H7 (cell line): Measurements from ENCODE around the gene PKNOX2. TPM values are rescaled to one million over a fixed set of nuclear protein-coding genes. Genes with fewer than 3 reads are reported as not detected.

Experiments
- DNase-seq: peaks from one replicate; pipeline ENCODE4 v3.0.0; 2012
- H3K27me3 ChIP-seq: 2 replicates; pipeline ENCODE4 v1.6.0; 2011; ENCODE audit warnings: mild to moderate bottlenecking, low read length; ENCODE audit not compliant: control insufficient read depth, insufficient read depth
- H3K36me3 ChIP-seq: replicated peaks from 2 replicates; pipeline ENCODE4 v1.5.1; 2011; ENCODE audit warnings: low read length; ENCODE audit not compliant: control insufficient read depth, insufficient read depth
- H3K4me3 ChIP-seq: 2 replicates; pipeline ENCODE4 v1.5.1; 2011; ENCODE audit warnings: low read depth, mild to moderate bottlenecking, control low read depth, low read length, moderate library complexity; ENCODE audit not compliant: insufficient read depth
- total RNA-seq: library from RNA; depleted of rRNA; stranded (reverse); fragments of >200 nt; shearing (Covaris generic); gene quantifications from 2 replicates; pipeline ENCODE4 v1.2.3, GENCODE V29; 2014; rRNA removed

Gene PKNOX2
- total RNA-seq: 1.6 and 2.2 TPM in 2 replicates

DNA sequence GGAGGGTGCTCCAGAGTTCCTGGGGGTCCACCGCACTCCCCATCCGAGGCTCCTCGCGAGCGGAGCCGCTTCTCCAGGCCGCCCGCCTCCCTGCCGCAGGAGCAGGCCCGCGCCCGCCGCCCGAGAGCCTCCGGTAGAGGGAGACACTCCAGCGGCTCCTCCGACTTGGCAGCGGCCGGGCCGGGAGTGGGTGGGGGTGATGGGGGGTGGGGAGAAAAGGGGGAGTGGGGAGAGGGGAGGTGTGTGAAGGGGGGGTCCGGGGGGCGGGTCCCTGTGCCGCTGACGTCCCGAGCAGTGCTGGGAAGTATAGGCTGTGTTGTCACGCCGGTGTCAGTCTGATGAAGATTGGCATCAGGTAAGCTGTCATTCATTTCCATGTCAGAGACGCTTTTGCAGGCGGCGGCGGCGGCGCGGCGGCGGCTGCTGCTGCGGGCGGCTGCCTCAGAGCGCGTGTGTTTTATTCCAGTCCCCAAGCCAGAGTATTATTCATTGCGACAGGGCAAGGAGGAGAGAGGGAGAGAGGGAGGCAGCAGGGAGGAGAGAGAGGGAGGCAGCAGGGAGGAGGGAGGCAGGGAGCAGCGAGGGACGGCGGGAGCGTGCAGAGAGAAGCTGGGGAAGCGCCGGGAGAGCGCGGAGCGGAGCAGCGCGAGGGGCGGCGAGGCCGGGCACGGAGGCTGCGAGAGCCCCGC lies at the start of gene PKNOX2:
Gene PKNOX2, plus strand, starts transcription at position 330 of the 689 bp plus-strand sequence. CDS start 186,555 bp downstream, outside the sequence.
- no peaks in the 10 kb centered on the region for H3K36me3 ChIP-seq
- peaks cover 41% of the 10 kb centered on the region for H3K27me3 ChIP-seq
- peak; percentile 96 for DNase-seq
- H3K4me3 ChIP-seq: peak within 1 kb of the TSS; percentile 54

GRCh38 chr11:125117429-125117828 lies 47.1 kb upstream of the PKNOX2 start:
- Histone ChIP-seq H3K36me3 (no peaks in the 10 kb centered on the region), H3K4me3 (no peak overlapping the region), H3K27me3 (no peaks in the 10 kb centered on the region; the same call in 1 of the 2 replicates)
- no peak for DNase-seq

DNA sequence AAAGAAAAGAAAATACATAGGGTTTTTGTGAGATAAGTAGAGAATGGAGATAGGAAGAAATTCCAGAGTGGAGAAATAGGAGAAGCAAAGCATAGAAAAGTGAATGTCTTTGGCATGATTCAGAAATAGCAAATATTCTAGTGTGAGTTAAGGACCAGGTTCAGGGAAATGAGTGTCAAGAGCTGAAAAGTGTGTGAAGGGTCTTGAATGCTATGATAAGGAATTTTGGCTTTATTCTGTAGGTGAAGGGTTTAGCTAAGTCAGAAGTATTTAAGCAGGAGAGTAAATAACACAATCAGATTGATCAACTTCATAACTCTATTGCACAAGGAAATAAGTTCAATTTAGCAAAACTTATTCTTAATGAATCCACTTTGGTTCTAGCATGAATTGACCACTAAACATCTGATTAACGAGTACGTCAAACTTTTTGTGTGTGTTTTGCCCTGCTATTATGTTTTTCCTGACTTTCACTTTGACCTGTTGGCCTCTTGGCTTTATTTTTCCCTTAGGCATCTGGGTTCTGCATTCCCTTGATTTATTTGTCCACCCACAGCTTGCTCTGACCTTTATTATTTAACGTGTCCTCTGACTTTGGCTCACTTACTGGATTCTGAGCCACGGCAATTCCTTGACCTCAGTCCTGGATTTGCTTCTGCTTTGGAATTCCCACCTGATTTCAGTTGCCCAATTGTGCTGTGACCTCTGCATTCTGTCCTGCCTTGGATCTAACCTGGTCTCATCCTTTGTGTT lies 41.2 kb upstream of the PKNOX2 start:
- DNase-seq: no peak
- no peaks in the 10 kb centered on the region for H3K36me3 ChIP-seq
- H3K4me3 ChIP-seq: no peak overlapping the region
- no peaks in the 10 kb centered on the region; the same call in 1 of the 2 replicates for H3K27me3 ChIP-seq

- Histone ChIP-seq H3K27me3 (no peaks in the 10 kb centered on the region; the same call in 1 of the 2 replicates), H3K36me3 (no peaks in the 10 kb centered on the region), H3K4me3 (no peak overlapping the region)
- DNase-seq: peak; percentile 70
Observed at GRCh38 chr11:125123947-125124617, 40.5 kb upstream of the PKNOX2 start.

- H3K4me3 ChIP-seq: no peak overlapping the region
- no peaks in the 10 kb centered on the region for H3K36me3 ChIP-seq
- DNase-seq: no peak
- no peaks in the 10 kb centered on the region for H3K27me3 ChIP-seq
Observed at GRCh38 chr11:125124618-125124992, 39.9 kb upstream of the PKNOX2 start.

DNA sequence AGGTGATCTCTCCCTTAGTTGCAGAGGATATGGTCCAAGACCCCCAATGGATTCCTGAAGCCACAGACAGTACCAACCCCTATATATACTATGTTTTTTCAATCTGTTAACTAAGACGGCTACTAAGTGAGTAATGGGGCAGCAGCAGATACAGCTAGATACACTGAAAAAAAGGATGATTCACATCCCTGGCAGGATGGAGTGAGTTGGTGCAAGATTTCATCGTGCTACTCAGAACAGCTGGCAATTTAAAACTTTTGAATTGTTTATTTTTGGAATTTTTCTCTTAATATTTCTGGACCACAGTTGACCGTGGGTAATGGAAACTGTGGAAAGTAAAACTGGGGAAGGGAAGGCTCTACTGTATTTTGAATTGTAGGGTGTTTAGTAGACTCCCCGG lies 36.1 kb upstream of the PKNOX2 start:
- Histone ChIP-seq H3K27me3 (no peaks in the 10 kb centered on the region), H3K36me3 (no peaks in the 10 kb centered on the region), H3K4me3 (no peak overlapping the region)
- no peak for DNase-seq

GRCh38 chr11:125129316-125129993 lies 35.1 kb upstream of the PKNOX2 start:
- no peak for DNase-seq
- Histone ChIP-seq H3K36me3 (no peaks in the 10 kb centered on the region), H3K4me3 (no peak overlapping the region), H3K27me3 (no peaks in the 10 kb centered on the region)

GRCh38 chr11:125132071-125132470 lies 32.5 kb upstream of the PKNOX2 start:
- Histone ChIP-seq H3K4me3 (no peak overlapping the region), H3K27me3 (no peaks in the 10 kb centered on the region), H3K36me3 (no peaks in the 10 kb centered on the region)
- no peak for DNase-seq

DNA sequence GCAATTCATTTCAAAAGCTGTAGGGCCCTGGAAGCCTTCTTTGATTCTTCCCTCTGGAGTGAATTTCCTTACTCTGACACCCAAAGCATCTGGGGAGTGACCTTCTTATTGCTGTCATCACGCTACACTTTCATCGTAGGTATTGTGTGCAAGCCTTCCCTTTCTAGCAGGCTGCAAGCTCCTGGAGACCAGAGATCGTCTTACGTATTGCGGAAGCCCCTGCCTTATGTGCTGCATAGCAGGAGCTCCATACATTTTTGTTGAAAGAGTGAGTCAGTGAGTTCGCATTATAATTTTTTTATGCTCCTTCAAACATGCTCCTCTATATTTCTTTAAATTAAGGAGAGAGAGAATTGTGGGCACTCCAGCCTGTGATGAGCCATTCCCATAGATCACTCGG lies 32.0 kb upstream of the PKNOX2 start:
- H3K4me3 ChIP-seq: no peak overlapping the region
- no peaks in the 10 kb centered on the region for H3K27me3 ChIP-seq
- DNase-seq: no peak
- H3K36me3 ChIP-seq: no peaks in the 10 kb centered on the region

DNA sequence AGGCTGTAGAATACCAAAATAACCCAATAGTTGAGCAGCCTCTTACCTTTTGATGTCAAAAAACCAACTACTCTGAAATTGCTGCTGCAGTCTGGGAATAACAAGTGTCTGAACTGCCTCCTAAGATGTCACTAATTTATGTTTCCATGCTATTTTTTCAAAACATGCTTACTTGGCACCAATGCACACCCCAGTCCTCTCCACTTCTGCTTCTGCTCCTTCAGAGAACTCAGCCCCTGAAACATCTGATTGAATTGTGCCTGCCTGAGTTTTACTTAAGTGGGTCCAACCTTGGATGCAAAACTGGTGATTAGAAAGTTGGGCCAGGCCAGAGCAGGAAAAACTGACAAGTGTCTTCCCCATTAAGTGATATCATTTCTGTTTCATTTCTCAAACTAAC lies 28.6 kb upstream of the PKNOX2 start:
- DNase-seq: no peak
- H3K36me3 ChIP-seq: no peaks in the 10 kb centered on the region
- no peak overlapping the region for H3K4me3 ChIP-seq
- H3K27me3 ChIP-seq: peaks cover 24% of the 10 kb centered on the region

DNA sequence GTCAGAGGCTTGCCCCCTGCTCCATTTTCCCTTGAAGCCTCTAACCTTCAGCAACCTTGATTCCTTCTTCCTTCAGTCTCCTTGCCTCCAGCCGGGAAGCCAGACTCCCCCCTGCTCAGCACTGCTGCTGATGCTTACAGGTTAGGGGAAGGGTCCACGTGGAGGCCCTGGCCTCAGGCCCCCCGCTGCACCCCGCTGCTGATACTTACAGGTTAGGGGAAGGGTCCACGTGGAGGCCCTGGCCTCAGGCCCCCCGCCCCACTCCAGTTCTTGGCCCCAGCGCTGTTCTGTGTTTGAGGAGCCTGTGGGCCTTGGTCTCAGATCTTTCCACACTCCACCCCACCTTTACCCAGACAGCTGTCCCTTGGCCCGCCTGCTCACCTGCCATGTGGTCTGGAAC lies 25.6 kb upstream of the PKNOX2 start:
- no peaks in the 10 kb centered on the region for H3K36me3 ChIP-seq
- peaks cover 43% of the 10 kb centered on the region for H3K27me3 ChIP-seq
- no peak overlapping the region for H3K4me3 ChIP-seq
- DNase-seq: no peak

DNA sequence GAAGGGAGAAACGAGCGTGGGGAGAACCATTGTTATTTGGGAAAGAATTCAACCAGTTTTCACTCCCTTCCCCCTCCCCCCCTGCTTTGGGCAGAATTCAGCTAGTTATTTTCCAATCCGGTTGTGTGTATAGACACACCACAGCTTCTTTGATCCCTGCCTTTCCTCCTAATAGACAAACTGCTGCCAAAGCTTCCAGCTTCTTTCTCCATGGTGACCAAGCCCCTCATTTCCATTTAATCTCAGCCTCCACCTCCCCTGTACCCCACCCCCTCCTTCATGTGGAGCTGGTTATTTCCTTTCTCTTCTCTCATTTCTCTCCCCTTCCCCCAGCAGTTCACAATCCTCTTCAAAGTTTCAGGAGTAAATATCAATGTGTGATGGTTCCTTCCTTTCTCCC lies 24.8 kb upstream of the PKNOX2 start:
- Histone ChIP-seq H3K27me3 (peaks cover 50% of the 10 kb centered on the region), H3K36me3 (no peaks in the 10 kb centered on the region), H3K4me3 (no peak overlapping the region)
- DNase-seq: no peak

- H3K27me3 ChIP-seq: peaks cover 51% of the 10 kb centered on the region
- DNase-seq: peak; percentile 36
- no peaks in the 10 kb centered on the region for H3K36me3 ChIP-seq
- no peak overlapping the region for H3K4me3 ChIP-seq
Observed at GRCh38 chr11:125140233-125140632, 24.3 kb upstream of the PKNOX2 start.

- H3K4me3 ChIP-seq: no peak overlapping the region
- no peaks in the 10 kb centered on the region for H3K36me3 ChIP-seq
- peak; percentile 51 for DNase-seq
Observed at GRCh38 chr11:125141178-125141577, 23.4 kb upstream of the PKNOX2 start.

More at GRCh38 chr11:125141178-125141577, 23.4 kb upstream of the PKNOX2 start:
- peaks cover 51% of the 10 kb centered on the region for H3K27me3 ChIP-seq
